B cell (primary cell): ENCODE measurements around the gene TENM3. TPM values are rescaled to one million over a fixed set of nuclear protein-coding genes. Genes with fewer than 3 reads are reported as not detected.

Experiments used
- ATAC-seq: fragments of 200-7000 bp; cut with Tn5 transposase; one replicate; pipeline ENCODE4 v1.10.0; 2021; ENCODE audit warnings: low read depth, mild to moderate bottlenecking, moderate number of reproducible peaks, moderate library complexity
- CTCF ChIA-PET: fragments of 350-600 bp; sonication (Branson Sonifier 250); formaldehyde crosslinking; loops from one replicate; lab custom pipeline; 2021; ENCODE audit warnings: antibody characterized with exemption, inconsistent platforms; lab: Charles Lee
- POLR2A ChIA-PET: fragments of 350-600 bp; sonication (Branson Sonifier 250); formaldehyde crosslinking; loops from one replicate; lab custom pipeline; 2021; ENCODE audit warnings: antibody characterized with exemption; lab: Charles Lee
- DNase-seq: peaks from one replicate; pipeline ENCODE4 v3.0.0; 2013
- H2AFZ ChIP-seq: 2 replicates; pipeline ENCODE4 v1.6.1; 2012; ENCODE audit warnings: mild to moderate bottlenecking, low read depth, low read length; ENCODE audit not compliant: insufficient read depth, poor library complexity, severe bottlenecking
- H3K27ac ChIP-seq, 2 donors: 1 replicate in 1 of 2; 2 replicates in 1 of 2; pipeline ENCODE4 v1.5.1; 2012 to 2013; ENCODE audit warnings: low read length in 2 of 2, mild to moderate bottlenecking in 2 of 2, moderate library complexity in 1 of 2
- H3K27me3 ChIP-seq, 4 experiments: fragments of 200-600 bp in 1 of 4; sonication (generic) in 1 of 4; replicated peaks in 1 of 4; 1 replicate in 2 of 4; 2 replicates in 2 of 4; pipeline versions ENCODE4 v1.6.1 to v1.7.0; 2013 to 2016; ENCODE audit warnings: low read length in 3 of 4, mild to moderate bottlenecking in 2 of 4, mixed read lengths in 1 of 4, moderate library complexity in 1 of 4; ENCODE audit not compliant: insufficient read depth in 4 of 4, control insufficient read depth in 3 of 4; ENCODE audit errors: control extremely low read depth in 1 of 4
- H3K36me3 ChIP-seq, 2 experiments: replicated peaks in 1 of 2; 1 replicate in 1 of 2; 2 replicates in 1 of 2; pipeline versions ENCODE4 v1.6.1 to v1.7.1; 2013; ENCODE audit warnings: low read length in 1 of 2; ENCODE audit not compliant: insufficient read depth in 2 of 2, control insufficient read depth in 1 of 2; ENCODE audit errors: control extremely low read depth in 1 of 2, extremely low read depth in 1 of 2
- H3K4me1 ChIP-seq, 2 donors: fragments of 200-600 bp in 1 of 2; sonication (generic) in 1 of 2; 1 replicate in 1 of 2; 2 replicates in 1 of 2; pipeline versions ENCODE4 v1.5.1 to v1.6.1; 2013 to 2017; ENCODE audit warnings: low read length in 2 of 2; ENCODE audit not compliant: control insufficient read depth in 2 of 2, insufficient read depth in 2 of 2
- H3K4me2 ChIP-seq: replicated peaks from 2 replicates; pipeline ENCODE3; 2012; ENCODE audit warnings: mild to moderate bottlenecking, low read depth, low read length; ENCODE audit not compliant: poor library complexity, severe bottlenecking
- H3K4me3 ChIP-seq, 5 experiments: fragments of 200-600 bp in 1 of 5; sonication (generic) in 1 of 5; 1 replicate in 3 of 5; 2 replicates in 2 of 5; pipeline versions ENCODE4 v1.5.1 to v1.7.0; 2011 to 2016; ENCODE audit warnings: low read length in 4 of 5, mild to moderate bottlenecking in 4 of 5, low read depth in 2 of 5, control low read depth in 1 of 5, moderate library complexity in 1 of 5; ENCODE audit not compliant: insufficient read depth in 1 of 5; ENCODE audit errors: control extremely low read depth in 1 of 5, extremely low read depth in 1 of 5
- H3K79me2 ChIP-seq: fragments of 200-600 bp; sonication (generic); one replicate; pipeline ENCODE4 v1.6.0; 2016; ENCODE audit warnings: low read length; ENCODE audit not compliant: control insufficient read depth, insufficient read depth
- H3K9ac ChIP-seq: fragments of 200-600 bp; sonication (generic); 2 replicates; pipeline ENCODE4 v1.6.1; 2017; ENCODE audit warnings: mild to moderate bottlenecking, low read length, moderate library complexity
- H3K9me3 ChIP-seq, 3 donors: one replicate each; pipeline versions ENCODE4 v1.6.1 to v1.7.1; 2013; ENCODE audit warnings: low read length in 2 of 3; ENCODE audit not compliant: control insufficient read depth in 2 of 3, insufficient read depth in 1 of 3; ENCODE audit errors: control extremely low read depth in 1 of 3
- H4K20me1 ChIP-seq: 2 replicates; pipeline ENCODE4 v1.6.0; 2012; ENCODE audit warnings: mild to moderate bottlenecking, low read length; ENCODE audit not compliant: insufficient read depth, control insufficient read depth, poor library complexity, severe bottlenecking
- H3K27ac Mint-ChIP-seq: one replicate; pipeline ENCODE4 v1.8.0; 2021; ENCODE audit warnings: mixed read lengths
- H3K27me3 Mint-ChIP-seq: one replicate; pipeline ENCODE4 v1.8.0; 2021; ENCODE audit warnings: mixed read lengths
- H3K4me1 Mint-ChIP-seq: one replicate; pipeline ENCODE4 v1.8.0; 2021; ENCODE audit warnings: mixed read lengths
- H3K4me3 Mint-ChIP-seq: one replicate; pipeline ENCODE4 v1.8.0; 2021; ENCODE audit warnings: mixed read lengths
- H3K9me3 Mint-ChIP-seq: one replicate; pipeline ENCODE4 v1.8.0; 2022; ENCODE audit warnings: mixed read lengths; ENCODE audit not compliant: insufficient read depth
- EZH2 ChIP-seq: IDR thresholded peaks from 2 replicates; pipeline ENCODE4 v1.6.1; 2012; ENCODE audit warnings: borderline replicate concordance, low read depth, mild to moderate bottlenecking, moderate library complexity, low read length; ENCODE audit not compliant: insufficient read depth, poor library complexity, severe bottlenecking
- WGBS: methylation state at CpG from one replicate; pipeline ENCODE4 v1.1.5; 2013; ENCODE audit warnings: missing lambda C conversion rate; ENCODE audit not compliant: insufficient coverage; 5-methylcytosine and 5-hydroxymethylcytosine counted together
- intact Hi-C: fragments of 100-400 bp; cut with micrococcal nuclease; formaldehyde crosslinking; loops from one replicate; pipeline ENCODE4 v1.10.0; 2022
- polyA plus RNA-seq: library from polyadenylated mRNA; depleted of rRNA; stranded (reverse); fragments of >200 nt; gene quantifications from 2 replicates; pipeline ENCODE4 v1.2.3, GENCODE V29; 2012
- total RNA-seq, 2 donors: library from RNA; stranded (reverse); fragments of 120-200 nt in 1 of 2; gene quantifications; 1 replicate in 1 of 2; 2 replicates in 1 of 2; pipeline versions ENCODE4 v1.2.3 to v1.2.4, GENCODE V29; 2013 to 2022
- TF ChIP-seq, protein P1 (sequence below): fragments of 200-600 bp; IDR thresholded peaks from one replicate; pipeline ENCODE4 v1.8.0; 2022; ENCODE audit warnings: antibody characterized with exemption, mild to moderate bottlenecking

The TENM3 gene
- total and polyA plus RNA-seq, 2 donors (not counting 1 experiment from before 2014, with no cell fraction given), result not detected

DNA sequence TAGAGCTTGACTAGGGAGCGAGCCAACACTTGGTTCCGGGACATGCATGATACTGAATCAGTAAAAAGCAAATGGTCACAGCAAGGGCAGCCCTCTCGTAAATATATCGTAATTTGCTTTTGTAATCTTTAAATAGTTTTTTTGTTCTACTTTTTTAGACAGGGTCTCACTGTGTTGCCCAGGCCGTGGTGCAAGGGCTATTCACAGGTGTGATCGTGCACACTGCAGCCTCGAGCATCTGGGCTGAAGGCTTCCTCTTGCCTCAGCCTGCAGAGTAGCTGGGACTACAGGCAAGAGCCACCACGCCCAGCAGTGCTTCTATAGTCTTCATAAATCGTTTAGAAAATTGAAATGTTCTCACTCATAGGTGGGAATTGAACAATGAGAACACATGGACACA lies 309.7 kb downstream of the TENM3 start:
- DNase-seq (no peak), ATAC-seq (no peak)
- Histone ChIP-seq H3K36me3 (no peaks in the 10 kb centered on the region), H3K27me3 (peaks cover 0 to 2% (median 0%) of the 10 kb centered on the region in 4 experiments), H3K4me3 (no peak overlapping the region), H3K79me2 (no peaks in the 10 kb centered on the region), H3K9me3 (no peaks in the 10 kb centered on the region), H2AFZ (no peak overlapping the region), H3K27ac (no peak overlapping the region), H4K20me1 (no peaks in the 10 kb centered on the region), H3K4me1 (no peaks in the 10 kb centered on the region), H3K4me2 (no peak overlapping the region), H3K9ac (no peak overlapping the region)
- ChIA-PET POLR2A (no interaction called here), CTCF (no interaction called here)
- no peak overlapping the region for H3K27ac Mint-ChIP-seq
- intact Hi-C loops, result no loop called here
- no peaks in the 10 kb centered on the region for H3K9me3 Mint-ChIP-seq
- H3K4me3 Mint-ChIP-seq, result no peak overlapping the region
- TF ChIP-seq, protein P1, sequence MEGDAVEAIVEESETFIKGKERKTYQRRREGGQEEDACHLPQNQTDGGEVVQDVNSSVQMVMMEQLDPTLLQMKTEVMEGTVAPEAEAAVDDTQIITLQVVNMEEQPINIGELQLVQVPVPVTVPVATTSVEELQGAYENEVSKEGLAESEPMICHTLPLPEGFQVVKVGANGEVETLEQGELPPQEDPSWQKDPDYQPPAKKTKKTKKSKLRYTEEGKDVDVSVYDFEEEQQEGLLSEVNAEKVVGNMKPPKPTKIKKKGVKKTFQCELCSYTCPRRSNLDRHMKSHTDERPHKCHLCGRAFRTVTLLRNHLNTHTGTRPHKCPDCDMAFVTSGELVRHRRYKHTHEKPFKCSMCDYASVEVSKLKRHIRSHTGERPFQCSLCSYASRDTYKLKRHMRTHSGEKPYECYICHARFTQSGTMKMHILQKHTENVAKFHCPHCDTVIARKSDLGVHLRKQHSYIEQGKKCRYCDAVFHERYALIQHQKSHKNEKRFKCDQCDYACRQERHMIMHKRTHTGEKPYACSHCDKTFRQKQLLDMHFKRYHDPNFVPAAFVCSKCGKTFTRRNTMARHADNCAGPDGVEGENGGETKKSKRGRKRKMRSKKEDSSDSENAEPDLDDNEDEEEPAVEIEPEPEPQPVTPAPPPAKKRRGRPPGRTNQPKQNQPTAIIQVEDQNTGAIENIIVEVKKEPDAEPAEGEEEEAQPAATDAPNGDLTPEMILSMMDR, result no peak
- TF ChIP-seq EZH2, result no peak
- 81% methylated on average over 8 of the region's 9 CpGs for WGBS
- H3K4me1 Mint-ChIP-seq, result no peaks in the 10 kb centered on the region
- peaks cover 5% of the 10 kb centered on the region for H3K27me3 Mint-ChIP-seq

DNA sequence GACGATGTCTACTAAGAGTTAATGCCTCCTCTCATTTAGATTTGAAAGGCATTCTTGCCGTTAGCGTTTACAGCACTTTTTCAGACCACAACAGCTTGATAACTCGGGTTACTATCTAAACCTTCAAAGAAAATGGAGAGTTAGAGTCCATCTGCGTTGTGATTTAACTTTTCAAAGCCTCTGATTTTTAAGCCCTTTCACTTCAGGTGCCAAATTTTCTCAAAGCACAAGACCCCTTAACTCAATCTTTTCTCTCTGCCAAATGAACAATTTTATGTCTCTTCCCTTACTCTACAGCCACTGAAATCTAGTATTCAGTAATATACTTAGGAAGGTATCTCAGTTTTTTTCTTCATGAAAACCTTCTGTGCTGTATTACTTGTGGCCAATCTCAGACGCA lies 310.5 kb downstream of the TENM3 start:
- ChIA-PET CTCF (no interaction called here), POLR2A (no interaction called here)
- no peak for TF ChIP-seq EZH2
- TF ChIP-seq, protein P1, result no peak
- Histone ChIP-seq H3K4me1 (no peaks in the 10 kb centered on the region), H3K27me3 (peaks cover 0 to 2% (median 0%) of the 10 kb centered on the region in 4 experiments), H3K36me3 (no peaks in the 10 kb centered on the region), H3K4me3 (no peak overlapping the region), H3K27ac (no peak overlapping the region), H3K79me2 (no peaks in the 10 kb centered on the region), H4K20me1 (no peaks in the 10 kb centered on the region), H3K9me3 (no peaks in the 10 kb centered on the region), H3K4me2 (no peak overlapping the region), H3K9ac (no peak overlapping the region), H2AFZ (no peak overlapping the region)
- intact Hi-C loops, result no loop called here
- WGBS, result 50% methylated on average over 1 of the region's 6 CpGs
- H3K27ac Mint-ChIP-seq, result no peak overlapping the region
- no peak overlapping the region for H3K4me3 Mint-ChIP-seq
- no peaks in the 10 kb centered on the region for H3K4me1 Mint-ChIP-seq
- no peaks in the 10 kb centered on the region for H3K9me3 Mint-ChIP-seq
- DNase-seq (no peak), ATAC-seq (no peak)
- H3K27me3 Mint-ChIP-seq, result peaks cover 7% of the 10 kb centered on the region
